SK-N-SH (cell line): ENCODE data around the gene ARHGDIB. TPM values are rescaled to one million over a fixed set of nuclear protein-coding genes. Genes with fewer than 3 reads are reported as not detected.

Experiments used
- CTCF ChIA-PET: fragments of 300-600, 350-600 bp; formaldehyde crosslinking; extraction: SDS; loops from one replicate; lab custom pipeline; 2021; lab: Yijun Ruan, JAX
- POLR2A ChIA-PET: fragments of 350-600 bp; sonication (Branson Sonifier 250); formaldehyde crosslinking; extraction: SDS; loops from one replicate; lab custom pipeline; 2020; ENCODE audit warnings: antibody characterized with exemption, inconsistent platforms; lab: Yijun Ruan, JAX
- DNase-seq: peaks from one replicate; pipeline ENCODE4 v3.0.0; 2012
- H2AFZ ChIP-seq: fragments of 200-600 bp; sonication (generic); 2 replicates; pipeline ENCODE4 v1.8.1; 2016; ENCODE audit warnings: antibody characterized with exemption, mild to moderate bottlenecking, low read depth
- H3F3A ChIP-seq: fragments of 200-600 bp; sonication (generic); replicated peaks from 2 replicates; pipeline ENCODE3; 2016; ENCODE audit warnings: antibody characterized with exemption, mild to moderate bottlenecking; ENCODE audit not compliant: insufficient read depth
- H3K27ac ChIP-seq, 2 experiments: fragments of 200-500 bp in 1 of 2; fragments of 200-600 bp in 1 of 2; sonication (Bioruptor generic) in 1 of 2; sonication (generic), shearing (Covaris generic) in 1 of 2; 2 replicates each; pipeline versions ENCODE4 v1.5.1 to v1.6.1; 2014 to 2016; ENCODE audit warnings: low read depth in 2 of 2, inconsistent platforms in 1 of 2, low read length in 1 of 2, mild to moderate bottlenecking in 1 of 2, mixed read lengths in 1 of 2
- H3K27me3 ChIP-seq: fragments of 200-600 bp; sonication (generic), shearing (Covaris generic); 2 replicates; pipeline ENCODE4 v1.6.1; 2016; ENCODE audit warnings: mixed run types; ENCODE audit not compliant: insufficient read depth
- H3K36me3 ChIP-seq, 2 experiments: fragments of 200-500 bp in 1 of 2; fragments of 200-600 bp in 1 of 2; sonication (Bioruptor generic) in 1 of 2; sonication (generic) in 1 of 2; replicated peaks in 1 of 2; 2 replicates each; pipeline versions ENCODE3 to v1.5.1; 2014 to 2016; ENCODE audit warnings: low read length in 1 of 2, mild to moderate bottlenecking in 1 of 2; ENCODE audit not compliant: insufficient read depth in 2 of 2, control insufficient read depth in 1 of 2
- H3K4me1 ChIP-seq, 2 experiments: fragments of 200-500 bp in 1 of 2; fragments of 200-600 bp in 1 of 2; sonication (Bioruptor generic) in 1 of 2; sonication (generic), shearing (Covaris generic) in 1 of 2; 2 replicates each; pipeline versions ENCODE4 v1.5.1 to v1.6.1; 2014 to 2016; ENCODE audit warnings: low read depth in 1 of 2, low read length in 1 of 2, mixed run types in 1 of 2; ENCODE audit not compliant: insufficient read depth in 2 of 2, control insufficient read depth in 1 of 2
- H3K4me2 ChIP-seq: fragments of 200-600 bp; sonication (generic), shearing (Covaris generic); 2 replicates; pipeline ENCODE4 v1.6.1; 2017; ENCODE audit warnings: mixed run types
- H3K4me3 ChIP-seq, 2 experiments: fragments of 200-500 bp in 1 of 2; fragments of 200-600 bp in 1 of 2; sonication (Bioruptor generic) in 1 of 2; sonication (generic), shearing (Covaris generic) in 1 of 2; 2 replicates each; pipeline versions ENCODE4 v1.5.1 to v1.8.1; 2014 to 2016; ENCODE audit warnings: low read depth in 2 of 2, inconsistent platforms in 1 of 2, low read length in 1 of 2, mild to moderate bottlenecking in 1 of 2, mixed read lengths in 1 of 2, moderate library complexity in 1 of 2
- H3K79me2 ChIP-seq: fragments of 200-600 bp; sonication (generic); 2 replicates; pipeline ENCODE4 v1.8.1; 2017; ENCODE audit warnings: mild to moderate bottlenecking; ENCODE audit not compliant: insufficient read depth
- H3K9ac ChIP-seq: fragments of 200-600 bp; sonication (generic); 2 replicates; pipeline ENCODE4 v1.6.1; 2017; ENCODE audit warnings: mixed run types
- H3K9me2 ChIP-seq: fragments of 200-600 bp; sonication (generic); 2 replicates; pipeline ENCODE4 v1.6.1; 2017; ENCODE audit warnings: mixed run types
- H3K9me3 ChIP-seq: fragments of 200-600 bp; sonication (generic); 2 replicates; pipeline ENCODE4 v1.6.1; 2017; ENCODE audit warnings: mixed run types, mild to moderate bottlenecking, moderate library complexity
- H4K20me1 ChIP-seq: fragments of 200-600 bp; sonication (generic); 2 replicates; pipeline ENCODE4 v1.6.1; 2017; ENCODE audit warnings: mild to moderate bottlenecking, mixed run types; ENCODE audit not compliant: insufficient read depth
- CHD2 ChIP-seq: fragments of 150-350 bp; IDR thresholded peaks from 2 replicates; pipeline ENCODE4 v1.6.1; 2018; ENCODE audit warnings: low read length; ENCODE audit not compliant: partially characterized antibody
- ELF1 ChIP-seq: IDR thresholded peaks from 2 replicates; pipeline ENCODE4 v1.4.0; 2012
- EZH2phosphoT487 ChIP-seq: fragments of 200-600 bp; sonication (generic); IDR thresholded peaks from 2 replicates; pipeline ENCODE4 v1.6.1; 2017; ENCODE audit warnings: low read depth, mixed run types, mild to moderate bottlenecking, antibody characterized with exemption, moderate library complexity, borderline replicate concordance
- FOXJ3 ChIP-seq: sonication (generic); formaldehyde crosslinking; IDR thresholded peaks from 2 replicates; pipeline ENCODE4 v1.5.1; 2020; ENCODE audit warnings: mild to moderate bottlenecking, missing genetic modification reagents
- GATA2 ChIP-seq: sonication (generic); formaldehyde crosslinking; IDR thresholded peaks from 2 replicates; pipeline ENCODE4 v1.5.0; 2020; ENCODE audit warnings: mild to moderate bottlenecking, missing genetic modification reagents
- IRF3 ChIP-seq: fragments of 150-350 bp; IDR thresholded peaks from 2 replicates; pipeline ENCODE4 v1.6.1; 2016; ENCODE audit warnings: mild to moderate bottlenecking, low read depth, low read length
- JUND ChIP-seq: IDR thresholded peaks from 2 replicates; pipeline ENCODE4 v1.4.0; 2012
- MAX ChIP-seq: IDR thresholded peaks from 2 replicates; pipeline ENCODE4 v1.4.0; 2012; ENCODE audit warnings: low read depth
- MEF2A ChIP-seq: IDR thresholded peaks from 2 replicates; pipeline ENCODE4 v1.4.0; 2012; ENCODE audit warnings: low read depth, borderline replicate concordance
- PBX3 ChIP-seq: IDR thresholded peaks from 2 replicates; pipeline ENCODE4; 2012
- POLR2AphosphoS5 ChIP-seq: IDR thresholded peaks from 2 replicates; pipeline ENCODE4 v1.6.1; 2012; ENCODE audit warnings: low read depth, low read length
- RCOR1 ChIP-seq: fragments of 150-350 bp; IDR thresholded peaks from 2 replicates; pipeline ENCODE4 v1.6.1; 2017; ENCODE audit warnings: antibody characterized with exemption, low read length
- RFX5 ChIP-seq: IDR thresholded peaks from 2 replicates; pipeline ENCODE4 v1.6.1; 2012; ENCODE audit warnings: mild to moderate bottlenecking, improper control_type of control experiment, low read length
- RXRA ChIP-seq: IDR thresholded peaks from 2 replicates; pipeline ENCODE4 v1.4.0; 2012; ENCODE audit warnings: low read depth, mild to moderate bottlenecking, borderline replicate concordance
- TCF12 ChIP-seq: IDR thresholded peaks from 2 replicates; pipeline ENCODE4 v1.4.0; 2012
- USF1 ChIP-seq: IDR thresholded peaks from 2 replicates; pipeline ENCODE4 v1.4.0; 2012; ENCODE audit warnings: low read depth, borderline replicate concordance
- YY1 ChIP-seq: IDR thresholded peaks from 2 replicates; pipeline ENCODE4 v1.4.0; 2012; ENCODE audit warnings: low read depth, mild to moderate bottlenecking
- ZBTB33 ChIP-seq: IDR thresholded peaks from 2 replicates; pipeline ENCODE4 v1.4.0; 2012; ENCODE audit warnings: low read depth, borderline replicate concordance
- WGBS: methylation state at CpG from one replicate; pipeline ENCODE4 v1.1.6; 2017; ENCODE audit warnings: low lambda C conversion rate; 5-methylcytosine and 5-hydroxymethylcytosine counted together
- polyA plus RNA-seq, 3 experiments: library from polyadenylated mRNA; depleted of rRNA; stranded (reverse); fragments of >200 nt; gene quantifications; 2 replicates each; pipeline ENCODE4 v1.2.3, GENCODE V29; 2012

The ARHGDIB gene
- polyA plus RNA-seq, 1 of the 3 experiments (the other 2 are of a cell fraction): 362 TPM

GRCh38 chr12:14927267-14927666, 34.1 kb downstream of the ARHGDIB start:
- POLR2A ChIA-PET: no interaction called here
- no peak overlapping the region for H3K4me3 ChIP-seq
- H3K9me2 ChIP-seq: no peaks in the 10 kb centered on the region
- no peak overlapping the region for H3K9ac ChIP-seq
- no peaks in the 10 kb centered on the region for H3K79me2 ChIP-seq
- no peak overlapping the region for H3K27ac ChIP-seq
- CTCF ChIA-PET: no interaction called here
- H4K20me1 ChIP-seq: no peaks in the 10 kb centered on the region
- no peak for DNase-seq
- no peaks in the 10 kb centered on the region for H3K36me3 ChIP-seq
- peaks cover 15% of the 10 kb centered on the region for H3F3A ChIP-seq
- TF ChIP-seq POLR2AphosphoS5: no peak
- TF ChIP-seq CHD2: no peak
- TF ChIP-seq MAX: no peak
- no peak for TF ChIP-seq USF1
- TF ChIP-seq JUND: no peak
- no peak for TF ChIP-seq FOXJ3 (CRISPR knock-in tag)
- no peak for TF ChIP-seq ZBTB33
- no peak for TF ChIP-seq RFX5
- TF ChIP-seq ELF1: no peak
- TF ChIP-seq MEF2A: no peak
- no peak for TF ChIP-seq RCOR1
- TF ChIP-seq IRF3: no peak
- no peak for TF ChIP-seq YY1
- TF ChIP-seq PBX3: no peak
- TF ChIP-seq TCF12: no peak
- TF ChIP-seq RXRA: no peak
- TF ChIP-seq GATA2 (CRISPR knock-in tag): no peak
- TF ChIP-seq EZH2phosphoT487: no peak
- TF ChIP-seq, all 33 proteins: peak for 0
- WGBS: 90% methylated on average over 3 of the region's 3 CpGs
- Histone ChIP-seq H3K4me1 (peaks cover 0 to 16% of the 10 kb centered on the region in 2 experiments; a peak in 2 of 4 replicates), H2AFZ (no peak overlapping the region), H3K27me3 (no peaks in the 10 kb centered on the region), H3K9me3 (no peaks in the 10 kb centered on the region), H3K4me2 (no peak overlapping the region)
